OCI-LY3 (cell line): ENCODE data around the gene CCND1.

Source experiments
- H2AFZ ChIP-seq: fragments of 200-600, 300-600 bp; shearing (Covaris generic); 2 replicates; pipeline ENCODE4 v1.6.0; 2014; ENCODE audit warnings: antibody characterized with exemption, low read depth, low read length
- H3K27ac ChIP-seq: fragments of 200-600, 300-600 bp; sonication (generic); 2 replicates; pipeline ENCODE4 v1.5.1; 2014; ENCODE audit warnings: mild to moderate bottlenecking, low read length, moderate library complexity, mixed read lengths
- H3K27me3 ChIP-seq: fragments of 200-600, 300-600 bp; sonication (generic); 2 replicates; pipeline ENCODE4 v1.6.1; 2014; ENCODE audit warnings: low read depth, low read length, mixed read lengths
- H3K36me3 ChIP-seq: fragments of 200-600, 300-600 bp; sonication (generic); replicated peaks from 2 replicates; pipeline ENCODE3; 2014; ENCODE audit warnings: low read depth, low read length, mixed read lengths
- H3K4me1 ChIP-seq: fragments of 300-600, 200-600 bp; sonication (generic); 2 replicates; pipeline ENCODE4 v1.6.1; 2014; ENCODE audit warnings: low read length, mixed read lengths
- H3K4me2 ChIP-seq: fragments of 200-600, 300-600 bp; sonication (generic); 2 replicates; pipeline ENCODE4 v1.6.1; 2014; ENCODE audit warnings: low read length, mixed read lengths
- H3K4me3 ChIP-seq: fragments of 300-600, 200-600 bp; sonication (generic); 2 replicates; pipeline ENCODE4 v1.5.1; 2014; ENCODE audit warnings: antibody characterized with exemption, mild to moderate bottlenecking, low read length, moderate library complexity
- H3K79me2 ChIP-seq: fragments of 300-600, 200-600 bp; shearing (Covaris generic); 2 replicates; pipeline ENCODE4 v1.6.1; 2014; ENCODE audit warnings: mild to moderate bottlenecking, low read length, mixed read lengths
- H3K9ac ChIP-seq: fragments of 300-600, 200-600 bp; shearing (Covaris generic); 2 replicates; pipeline ENCODE4 v1.6.0; 2014; ENCODE audit warnings: mild to moderate bottlenecking, low read length, moderate library complexity
- H3K9me3 ChIP-seq: fragments of 200-600, 300-600 bp; shearing (Covaris generic); 2 replicates; pipeline ENCODE4 v1.6.1; 2014; ENCODE audit warnings: low read length, mixed read lengths; ENCODE audit not compliant: insufficient read depth
- H4K20me1 ChIP-seq: fragments of 200-600, 300-600 bp; sonication (generic); 2 replicates; pipeline ENCODE4 v1.6.1; 2016; ENCODE audit warnings: low read length, mixed read lengths; ENCODE audit not compliant: insufficient read depth
- EZH2phosphoT487 ChIP-seq: fragments of 200-600 bp; shearing (Covaris generic); IDR thresholded peaks from 2 replicates; pipeline ENCODE4 v1.6.1; 2018; ENCODE audit warnings: antibody characterized with exemption, mixed run types, low read depth
- TF ChIP-seq, protein P1 (sequence below): fragments of 200-600, 300-600 bp; sonication (generic); IDR thresholded peaks from 2 replicates; pipeline ENCODE4 v1.5.1; 2014; ENCODE audit warnings: antibody characterized with exemption, low read length, low read depth

Gene CCND1

DNA sequence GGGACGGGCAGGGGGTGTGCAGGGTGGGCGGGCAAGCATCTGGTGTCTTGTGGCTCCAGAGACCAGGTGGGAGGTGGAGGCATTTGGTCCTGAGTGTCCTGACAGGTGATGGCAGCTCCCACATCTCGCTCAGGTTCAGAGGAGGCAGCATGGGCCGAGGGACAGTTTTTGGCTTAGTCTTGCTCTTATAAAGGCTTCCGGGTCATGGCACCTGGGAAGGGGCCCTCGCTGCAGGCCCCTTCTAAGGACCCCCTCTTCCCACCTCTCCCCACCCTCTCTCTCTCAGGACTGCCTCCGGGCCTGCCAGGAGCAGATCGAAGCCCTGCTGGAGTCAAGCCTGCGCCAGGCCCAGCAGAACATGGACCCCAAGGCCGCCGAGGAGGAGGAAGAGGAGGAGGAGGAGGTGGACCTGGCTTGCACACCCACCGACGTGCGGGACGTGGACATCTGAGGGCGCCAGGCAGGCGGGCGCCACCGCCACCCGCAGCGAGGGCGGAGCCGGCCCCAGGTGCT, 9.9 kb downstream of the CCND1 start:
- Histone ChIP-seq H3K4me1 (no peaks in the 10 kb centered on the region), H4K20me1 (peaks cover 4% of the 10 kb centered on the region; the same call in 1 of the 2 replicates), H3K4me3 (no peak overlapping the region), H3K9ac (no peak overlapping the region), H3K27ac (no peak overlapping the region), H3K79me2 (0 out of 2 replicates have a peak, but pooled peaks cover 10% of the 10 kb centered on the region), H3K4me2 (no peak overlapping the region), H3K36me3 (peaks cover 58% of the 10 kb centered on the region), H2AFZ (no peak overlapping the region), H3K27me3 (no peaks in the 10 kb centered on the region), H3K9me3 (no peaks in the 10 kb centered on the region)
- TF ChIP-seq, protein P1, sequence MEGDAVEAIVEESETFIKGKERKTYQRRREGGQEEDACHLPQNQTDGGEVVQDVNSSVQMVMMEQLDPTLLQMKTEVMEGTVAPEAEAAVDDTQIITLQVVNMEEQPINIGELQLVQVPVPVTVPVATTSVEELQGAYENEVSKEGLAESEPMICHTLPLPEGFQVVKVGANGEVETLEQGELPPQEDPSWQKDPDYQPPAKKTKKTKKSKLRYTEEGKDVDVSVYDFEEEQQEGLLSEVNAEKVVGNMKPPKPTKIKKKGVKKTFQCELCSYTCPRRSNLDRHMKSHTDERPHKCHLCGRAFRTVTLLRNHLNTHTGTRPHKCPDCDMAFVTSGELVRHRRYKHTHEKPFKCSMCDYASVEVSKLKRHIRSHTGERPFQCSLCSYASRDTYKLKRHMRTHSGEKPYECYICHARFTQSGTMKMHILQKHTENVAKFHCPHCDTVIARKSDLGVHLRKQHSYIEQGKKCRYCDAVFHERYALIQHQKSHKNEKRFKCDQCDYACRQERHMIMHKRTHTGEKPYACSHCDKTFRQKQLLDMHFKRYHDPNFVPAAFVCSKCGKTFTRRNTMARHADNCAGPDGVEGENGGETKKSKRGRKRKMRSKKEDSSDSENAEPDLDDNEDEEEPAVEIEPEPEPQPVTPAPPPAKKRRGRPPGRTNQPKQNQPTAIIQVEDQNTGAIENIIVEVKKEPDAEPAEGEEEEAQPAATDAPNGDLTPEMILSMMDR: no peak
- no peak for TF ChIP-seq EZH2phosphoT487

DNA sequence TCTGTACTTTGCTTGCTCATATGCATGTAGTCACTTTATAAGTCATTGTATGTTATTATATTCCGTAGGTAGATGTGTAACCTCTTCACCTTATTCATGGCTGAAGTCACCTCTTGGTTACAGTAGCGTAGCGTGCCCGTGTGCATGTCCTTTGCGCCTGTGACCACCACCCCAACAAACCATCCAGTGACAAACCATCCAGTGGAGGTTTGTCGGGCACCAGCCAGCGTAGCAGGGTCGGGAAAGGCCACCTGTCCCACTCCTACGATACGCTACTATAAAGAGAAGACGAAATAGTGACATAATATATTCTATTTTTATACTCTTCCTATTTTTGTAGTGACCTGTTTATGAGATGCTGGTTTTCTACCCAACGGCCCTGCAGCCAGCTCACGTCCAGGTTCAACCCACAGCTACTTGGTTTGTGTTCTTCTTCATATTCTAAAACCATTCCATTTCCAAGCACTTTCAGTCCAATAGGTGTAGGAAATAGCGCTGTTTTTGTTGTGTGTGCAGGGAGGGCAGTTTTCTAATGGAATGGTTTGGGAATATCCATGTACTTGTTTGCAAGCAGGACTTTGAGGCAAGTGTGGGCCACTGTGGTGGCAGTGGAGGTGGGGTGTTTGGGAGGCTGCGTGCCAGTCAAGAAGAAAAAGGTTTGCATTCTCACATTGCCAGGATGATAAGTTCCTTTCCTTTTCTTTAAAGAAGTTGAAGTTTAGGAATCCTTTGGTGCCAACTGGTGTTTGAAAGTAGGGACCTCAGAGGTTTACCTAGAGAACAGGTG, 11.1 kb downstream of the CCND1 start:
- Histone ChIP-seq H3K9ac (no peak overlapping the region), H3K79me2 (0 out of 2 replicates have a peak, but pooled peaks cover 10% of the 10 kb centered on the region), H3K4me3 (no peak overlapping the region), H3K36me3 (peaks cover 53% of the 10 kb centered on the region), H2AFZ (no peak overlapping the region), H3K4me2 (no peak overlapping the region), H3K27me3 (no peaks in the 10 kb centered on the region), H3K27ac (no peak overlapping the region), H3K4me1 (no peaks in the 10 kb centered on the region), H3K9me3 (no peaks in the 10 kb centered on the region), H4K20me1 (peaks cover 4% of the 10 kb centered on the region; the same call in 1 of the 2 replicates)
- TF ChIP-seq, protein P1: no peak
- TF ChIP-seq EZH2phosphoT487: no peak

DNA sequence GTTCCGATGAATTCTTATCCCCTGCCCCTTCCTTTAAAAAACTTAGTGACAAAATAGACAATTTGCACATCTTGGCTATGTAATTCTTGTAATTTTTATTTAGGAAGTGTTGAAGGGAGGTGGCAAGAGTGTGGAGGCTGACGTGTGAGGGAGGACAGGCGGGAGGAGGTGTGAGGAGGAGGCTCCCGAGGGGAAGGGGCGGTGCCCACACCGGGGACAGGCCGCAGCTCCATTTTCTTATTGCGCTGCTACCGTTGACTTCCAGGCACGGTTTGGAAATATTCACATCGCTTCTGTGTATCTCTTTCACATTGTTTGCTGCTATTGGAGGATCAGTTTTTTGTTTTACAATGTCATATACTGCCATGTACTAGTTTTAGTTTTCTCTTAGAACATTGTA, 12.0 kb downstream of the CCND1 start:
- no peaks in the 10 kb centered on the region for H3K9me3 ChIP-seq
- H3K79me2 ChIP-seq: 0 out of 2 replicates have a peak, but pooled peaks cover 10% of the 10 kb centered on the region
- no peaks in the 10 kb centered on the region for H3K27me3 ChIP-seq
- no peak overlapping the region for H3K4me3 ChIP-seq
- H4K20me1 ChIP-seq: peaks cover 4% of the 10 kb centered on the region; the same call in 1 of the 2 replicates
- no peak for TF ChIP-seq EZH2phosphoT487
- TF ChIP-seq, protein P1: no peak
- no peak overlapping the region for H3K9ac ChIP-seq
- H3K36me3 ChIP-seq: peaks cover 44% of the 10 kb centered on the region
- no peak overlapping the region for H3K27ac ChIP-seq
- no peak overlapping the region for H2AFZ ChIP-seq
- no peaks in the 10 kb centered on the region for H3K4me1 ChIP-seq
- no peak overlapping the region for H3K4me2 ChIP-seq

DNA sequence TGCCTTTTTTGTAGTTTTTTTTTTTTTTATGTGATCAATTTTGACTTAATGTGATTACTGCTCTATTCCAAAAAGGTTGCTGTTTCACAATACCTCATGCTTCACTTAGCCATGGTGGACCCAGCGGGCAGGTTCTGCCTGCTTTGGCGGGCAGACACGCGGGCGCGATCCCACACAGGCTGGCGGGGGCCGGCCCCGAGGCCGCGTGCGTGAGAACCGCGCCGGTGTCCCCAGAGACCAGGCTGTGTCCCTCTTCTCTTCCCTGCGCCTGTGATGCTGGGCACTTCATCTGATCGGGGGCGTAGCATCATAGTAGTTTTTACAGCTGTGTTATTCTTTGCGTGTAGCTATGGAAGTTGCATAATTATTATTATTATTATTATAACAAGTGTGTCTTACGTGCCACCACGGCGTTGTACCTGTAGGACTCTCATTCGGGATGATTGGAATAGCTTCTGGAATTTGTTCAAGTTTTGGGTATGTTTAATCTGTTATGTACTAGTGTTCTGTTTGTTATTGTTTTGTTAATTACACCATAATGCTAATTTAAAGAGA, 12.5 kb downstream of the CCND1 start:
- peaks cover 39% of the 10 kb centered on the region for H3K36me3 ChIP-seq
- TF ChIP-seq, protein P1: no peak
- no peak for TF ChIP-seq EZH2phosphoT487
- no peak overlapping the region for H3K4me3 ChIP-seq
- H2AFZ ChIP-seq: no peak overlapping the region
- no peak overlapping the region for H3K4me2 ChIP-seq
- H3K27me3 ChIP-seq: no peaks in the 10 kb centered on the region
- peaks cover 4% of the 10 kb centered on the region; the same call in 1 of the 2 replicates for H4K20me1 ChIP-seq
- 0 out of 2 replicates have a peak, but pooled peaks cover 10% of the 10 kb centered on the region for H3K79me2 ChIP-seq
- H3K9ac ChIP-seq: no peak overlapping the region
- no peaks in the 10 kb centered on the region for H3K9me3 ChIP-seq
- H3K4me1 ChIP-seq: no peaks in the 10 kb centered on the region
- no peak overlapping the region for H3K27ac ChIP-seq
